Liver (tissue), 9 donors: ENCODE data around the gene SATB2. TPM values are rescaled to one million over a fixed set of nuclear protein-coding genes. Genes with fewer than 3 reads are reported as not detected.

Source experiments
- DNase-seq: peaks from one replicate; pipeline ENCODE4 v3.0.0-alpha.2; 2017; ENCODE audit warnings: low spot score
- H3K27ac ChIP-seq, 2 donors: one replicate each; pipeline ENCODE4 v1.7.0; 2013; ENCODE audit warnings: inconsistent platforms in 2 of 2, low read length in 2 of 2, control low read depth in 1 of 2, low read depth in 1 of 2, mild to moderate bottlenecking in 1 of 2
- H3K27me3 ChIP-seq, 4 donors: one replicate each; pipeline versions ENCODE4 v1.6.1 to v1.7.0; 2013; ENCODE audit warnings: low read length in 3 of 4, inconsistent platforms in 1 of 4, mild to moderate bottlenecking in 1 of 4, moderate library complexity in 1 of 4; ENCODE audit not compliant: control insufficient read depth in 4 of 4, insufficient read depth in 4 of 4
- H3K36me3 ChIP-seq, 4 donors: one replicate each; pipeline versions ENCODE4 v1.6.1 to v1.7.0; 2013; ENCODE audit warnings: low read length in 3 of 4, mild to moderate bottlenecking in 3 of 4, low read depth in 1 of 4, moderate library complexity in 1 of 4; ENCODE audit not compliant: control insufficient read depth in 4 of 4, insufficient read depth in 3 of 4
- H3K4me1 ChIP-seq, 4 donors: one replicate each; pipeline versions ENCODE4 v1.6.1 to v1.7.0; 2013; ENCODE audit warnings: low read length in 3 of 4, mild to moderate bottlenecking in 3 of 4, moderate library complexity in 1 of 4; ENCODE audit not compliant: control insufficient read depth in 4 of 4, insufficient read depth in 4 of 4
- H3K4me3 ChIP-seq, 3 donors: one replicate each; pipeline versions ENCODE4 v1.6.1 to v1.7.0; 2013; ENCODE audit warnings: low read length in 3 of 3, control low read depth in 1 of 3, low read depth in 1 of 3, mild to moderate bottlenecking in 1 of 3
- H3K9ac ChIP-seq, 2 donors: one replicate each; pipeline ENCODE4 v1.7.0; 2013; ENCODE audit warnings: low read length in 2 of 2, mild to moderate bottlenecking in 2 of 2, moderate library complexity in 2 of 2, control low read depth in 1 of 2, low read depth in 1 of 2
- H3K9me3 ChIP-seq, 4 donors: one replicate each; pipeline versions ENCODE4 v1.6.1 to v1.7.0; 2013; ENCODE audit warnings: low read length in 3 of 4; ENCODE audit not compliant: control insufficient read depth in 4 of 4
- EGR1 ChIP-seq, 2 donors: IDR thresholded peaks; 2 replicates each; pipeline ENCODE4 v1.6.1; 2016 to 2018; ENCODE audit warnings: antibody characterized with exemption in 2 of 2, low read depth in 2 of 2
- FOXA1 ChIP-seq: IDR thresholded peaks from 2 replicates; pipeline ENCODE4 v1.6.1; 2016; ENCODE audit warnings: antibody characterized with exemption
- FOXA2 ChIP-seq: IDR thresholded peaks from 2 replicates; pipeline ENCODE4 v1.6.1; 2016; ENCODE audit warnings: antibody characterized with exemption
- GABPA ChIP-seq, 2 donors: IDR thresholded peaks in 1 of 2; conservative IDR thresholded peaks in 1 of 2; 2 replicates each; pipeline ENCODE4 v1.6.1; 2016; ENCODE audit warnings: antibody characterized with exemption in 2 of 2, mild to moderate bottlenecking in 1 of 2, moderate library complexity in 1 of 2
- HNF4A ChIP-seq, 2 donors: conservative IDR thresholded peaks; 2 replicates each; pipeline ENCODE4 v1.6.1; 2016; ENCODE audit warnings: antibody characterized with exemption in 2 of 2, mild to moderate bottlenecking in 2 of 2
- HNF4G ChIP-seq: IDR thresholded peaks from 2 replicates; pipeline ENCODE4 v1.6.1; 2016; ENCODE audit warnings: antibody characterized with exemption
- JUND ChIP-seq, 2 donors: IDR thresholded peaks; 2 replicates each; pipeline ENCODE4 v1.6.1; 2016; ENCODE audit warnings: antibody characterized with exemption in 2 of 2
- MAX ChIP-seq: IDR thresholded peaks from 2 replicates; pipeline ENCODE4 v1.6.1; 2016; ENCODE audit warnings: antibody characterized with exemption
- NR2F2 ChIP-seq: IDR thresholded peaks from 2 replicates; pipeline ENCODE4 v1.6.1; 2016; ENCODE audit warnings: antibody characterized with exemption
- RAD21 ChIP-seq, 2 donors: IDR thresholded peaks; 2 replicates each; pipeline ENCODE4 v1.6.1; 2016; ENCODE audit warnings: antibody characterized with exemption in 2 of 2, mild to moderate bottlenecking in 2 of 2
- REST ChIP-seq: IDR thresholded peaks from 2 replicates; pipeline ENCODE4 v1.6.1; 2016; ENCODE audit warnings: antibody characterized with exemption, mild to moderate bottlenecking
- RXRA ChIP-seq, 2 donors: IDR thresholded peaks; 2 replicates each; pipeline ENCODE4 v1.6.1; 2017 to 2018; ENCODE audit warnings: antibody characterized with exemption in 2 of 2, mild to moderate bottlenecking in 1 of 2
- SP1 ChIP-seq: IDR thresholded peaks from 2 replicates; pipeline ENCODE4 v1.6.1; 2018; ENCODE audit warnings: antibody characterized with exemption, mild to moderate bottlenecking
- TAF1 ChIP-seq: conservative IDR thresholded peaks from 2 replicates; pipeline ENCODE4 v1.6.1; 2016; ENCODE audit warnings: antibody characterized with exemption, mild to moderate bottlenecking
- YY1 ChIP-seq: IDR thresholded peaks from 2 replicates; pipeline ENCODE4 v1.6.1; 2016; ENCODE audit warnings: antibody characterized with exemption, mild to moderate bottlenecking
- ZBTB33 ChIP-seq: IDR thresholded peaks from 2 replicates; pipeline ENCODE4 v1.6.1; 2016; ENCODE audit warnings: antibody characterized with exemption
- WGBS: extraction: QIAGEN DNeasy Blood & Tissue Kit; methylation state at CpG from one replicate; pipeline ENCODE4 v1.1.7; 2013; 5-methylcytosine and 5-hydroxymethylcytosine counted together
- polyA plus RNA-seq, 2 donors: library from polyadenylated mRNA; stranded (reverse) in 1 of 2; unstranded in 1 of 2; fragments of 200-250 nt in 1 of 2; fragments of >200 nt in 1 of 2; fragmentation: Nextera tagmentation in 1 of 2; extraction: Ambion mirVana in 1 of 2; gene quantifications; one replicate each; pipeline versions ENCODE4 v1.2.1 to v1.2.3, GENCODE V29; 2013 to 2015
- total RNA-seq, 2 donors: library from RNA; depleted of rRNA; stranded (reverse); fragments of >200 nt; gene quantifications; one replicate each; pipeline ENCODE4 v1.2.3, GENCODE V29; 2014
- TF ChIP-seq, protein P1 (sequence below): IDR thresholded peaks from 2 replicates; pipeline ENCODE4 v1.6.1; 2016; ENCODE audit warnings: antibody characterized with exemption
- TF ChIP-seq, protein P2 (sequence below): fragments of 150-350 bp; IDR thresholded peaks from 2 replicates; pipeline ENCODE4 v1.5.1; 2017; ENCODE audit warnings: improper control_type of control experiment, low read depth, low read length; ENCODE audit not compliant: missing input control
- donor health status: healthy.
- donor health status: healthy.
- donor health status: healthy.
- donor health status: healthy.
- donor health status: healthy.

Gene SATB2
- total and polyA plus RNA-seq, 4 donors = 0.19 to 2.3 (median 0.91) TPM

- Histone ChIP-seq H3K27ac (no peak overlapping the region), H3K27me3 (no peaks in the 10 kb centered on the region), H3K4me3 (no peak overlapping the region), H3K36me3 (no peaks in the 10 kb centered on the region), H3K9ac (no peak overlapping the region), H3K4me1 (no peaks in the 10 kb centered on the region), H3K9me3 (no peaks in the 10 kb centered on the region)
- DNase-seq = no peak
- TF ChIP-seq GABPA (IDR thresholded peaks at IDR 0.05 in 1 of 2, conservative IDR thresholded peaks at IDR 0.05 in 1 of 2) = no peak
- no peak for TF ChIP-seq YY1
- no peak for TF ChIP-seq RXRA (IDR thresholded peaks at IDR 0.05)
- no peak for TF ChIP-seq REST
- no peak for TF ChIP-seq MAX
- TF ChIP-seq EGR1 (IDR thresholded peaks at IDR 0.05; ENCODE audit: low read depth in 2 of 2) = no peak
- no peak for TF ChIP-seq SP1
- TF ChIP-seq, protein P1, sequence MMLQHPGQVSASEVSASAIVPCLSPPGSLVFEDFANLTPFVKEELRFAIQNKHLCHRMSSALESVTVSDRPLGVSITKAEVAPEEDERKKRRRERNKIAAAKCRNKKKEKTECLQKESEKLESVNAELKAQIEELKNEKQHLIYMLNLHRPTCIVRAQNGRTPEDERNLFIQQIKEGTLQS = no peak
- TF ChIP-seq, protein P2, sequence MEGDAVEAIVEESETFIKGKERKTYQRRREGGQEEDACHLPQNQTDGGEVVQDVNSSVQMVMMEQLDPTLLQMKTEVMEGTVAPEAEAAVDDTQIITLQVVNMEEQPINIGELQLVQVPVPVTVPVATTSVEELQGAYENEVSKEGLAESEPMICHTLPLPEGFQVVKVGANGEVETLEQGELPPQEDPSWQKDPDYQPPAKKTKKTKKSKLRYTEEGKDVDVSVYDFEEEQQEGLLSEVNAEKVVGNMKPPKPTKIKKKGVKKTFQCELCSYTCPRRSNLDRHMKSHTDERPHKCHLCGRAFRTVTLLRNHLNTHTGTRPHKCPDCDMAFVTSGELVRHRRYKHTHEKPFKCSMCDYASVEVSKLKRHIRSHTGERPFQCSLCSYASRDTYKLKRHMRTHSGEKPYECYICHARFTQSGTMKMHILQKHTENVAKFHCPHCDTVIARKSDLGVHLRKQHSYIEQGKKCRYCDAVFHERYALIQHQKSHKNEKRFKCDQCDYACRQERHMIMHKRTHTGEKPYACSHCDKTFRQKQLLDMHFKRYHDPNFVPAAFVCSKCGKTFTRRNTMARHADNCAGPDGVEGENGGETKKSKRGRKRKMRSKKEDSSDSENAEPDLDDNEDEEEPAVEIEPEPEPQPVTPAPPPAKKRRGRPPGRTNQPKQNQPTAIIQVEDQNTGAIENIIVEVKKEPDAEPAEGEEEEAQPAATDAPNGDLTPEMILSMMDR = no peak
- TF ChIP-seq JUND (IDR thresholded peaks at IDR 0.05) = no peak
- no peak for TF ChIP-seq HNF4G
- no peak for TF ChIP-seq FOXA2
- no peak for TF ChIP-seq NR2F2
- TF ChIP-seq HNF4A (conservative IDR thresholded peaks at IDR 0.05) = no peak
- TF ChIP-seq TAF1 = no peak
- TF ChIP-seq RAD21 (IDR thresholded peaks at IDR 0.05) = no peak
- TF ChIP-seq FOXA1 = no peak
- WGBS = 92% methylated on average over 1 of the region's 1 CpG
Observed at GRCh38 chr2:199325881-199326280, 131.9 kb downstream of the SATB2 start.

DNA sequence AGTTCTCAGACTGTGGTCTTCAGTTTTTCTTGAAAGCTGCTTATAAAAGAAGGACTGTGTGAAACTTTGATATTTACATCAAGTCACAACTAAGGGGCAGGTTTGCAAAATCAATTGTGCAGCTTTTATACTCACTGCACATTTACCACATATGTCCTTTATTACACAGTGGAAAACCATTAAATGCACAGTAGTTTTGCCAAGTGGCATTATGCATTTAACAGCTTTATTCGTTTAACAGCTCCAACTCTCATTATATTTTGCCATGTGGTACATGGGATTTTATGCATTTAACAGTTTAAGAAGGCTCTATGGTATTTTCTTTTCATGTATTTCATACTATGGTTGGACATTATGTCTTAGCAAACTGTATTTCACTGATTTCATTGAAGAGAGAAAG lies 135.6 kb downstream of the SATB2 start:
- Histone ChIP-seq H3K9me3 (no peaks in the 10 kb centered on the region), H3K36me3 (no peaks in the 10 kb centered on the region), H3K27me3 (no peaks in the 10 kb centered on the region), H3K4me3 (no peak overlapping the region), H3K27ac (no peak overlapping the region), H3K4me1 (no peaks in the 10 kb centered on the region), H3K9ac (no peak overlapping the region)
- TF ChIP-seq FOXA2 (no peak), HNF4A (conservative IDR thresholded peaks at IDR 0.05) (no peak), RXRA (IDR thresholded peaks at IDR 0.05) (no peak), ZBTB33 (no peak), RAD21 (IDR thresholded peaks at IDR 0.05) (no peak), HNF4G (no peak), GABPA (IDR thresholded peaks at IDR 0.05 in 1 of 2, conservative IDR thresholded peaks at IDR 0.05 in 1 of 2) (no peak), YY1 (no peak), TAF1 (no peak), EGR1 (IDR thresholded peaks at IDR 0.05; ENCODE audit: low read depth in 2 of 2) (no peak), MAX (no peak)
- TF ChIP-seq, protein P2 = no peak
- no peak for DNase-seq
- WGBS = 75% methylated on average over 1 of the region's 1 CpG
